Ureter (tissue), 1 donor: ENCODE data around the gene SDHAF4. TPM values are rescaled to one million over a fixed set of nuclear protein-coding genes. Genes with fewer than 3 reads are reported as not detected.
"Not testable (repeated sequence)": the region's sequence is repeated elsewhere in the genome, so short reads cannot be mapped to it uniquely, and the experiment has no call there.

Source experiments
- DNase-seq: peaks from one replicate; pipeline ENCODE4 v3.0.0-alpha.2; 2020; ENCODE audit warnings: low spot score
- total RNA-seq: library from RNA; stranded (reverse); gene quantifications from one replicate; pipeline ENCODE4 v1.2.4, GENCODE V29; 2023
- donor health status: DM: yes; HTN: yes; CAD: no.

The SDHAF4 gene
- total RNA-seq, 1 donor from 2014 or later, result 17.2 TPM

DNA sequence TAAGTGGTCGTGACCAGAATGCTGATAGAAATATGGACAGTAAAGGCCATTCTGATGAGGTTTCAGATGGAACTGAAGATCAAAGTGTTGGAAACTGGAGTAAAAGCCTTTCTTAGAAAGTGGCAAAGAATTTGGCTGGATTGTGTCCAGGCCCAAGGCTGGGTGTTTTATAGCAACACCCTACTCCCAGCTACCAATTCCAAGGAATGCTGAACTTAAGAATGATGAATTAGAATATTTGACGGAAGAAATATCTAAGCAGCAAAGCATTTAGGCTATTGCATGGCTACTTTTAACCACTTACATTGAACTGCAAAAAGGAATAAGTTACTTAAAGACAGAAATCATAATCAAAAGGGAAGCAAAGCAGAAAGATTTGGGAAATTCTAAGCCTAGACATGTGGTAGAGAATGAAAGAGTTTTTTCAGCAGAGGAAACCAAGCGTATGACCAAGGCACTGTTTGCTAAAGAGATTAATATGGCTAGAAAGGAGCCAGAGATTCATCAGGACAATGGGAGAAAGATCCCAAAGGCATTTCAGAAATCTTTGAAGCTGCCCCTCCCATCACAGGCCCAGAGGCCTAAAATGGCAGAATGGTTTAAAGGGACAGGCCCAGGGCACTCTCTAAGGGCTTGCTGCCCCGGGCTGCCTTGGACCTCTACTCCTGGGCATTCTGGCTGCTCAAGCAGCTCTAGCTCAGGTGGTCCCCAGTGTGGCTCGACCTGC is 25.8 kb downstream of the SDHAF4 start:
- no peak for DNase-seq

- no peak for DNase-seq
These were observed 26.4 kb downstream of the SDHAF4 start for GRCh38 chr6:70593118-70593486.

- no peak for DNase-seq
These were observed 32.5 kb downstream of the SDHAF4 start for GRCh38 chr6:70599187-70599586.

- no peak for DNase-seq
These were observed 34.3 kb downstream of the SDHAF4 start for GRCh38 chr6:70601014-70601413.

GRCh38 chr6:70604254-70604653 is 37.5 kb downstream of the SDHAF4 start:
- no peak for DNase-seq

- DNase-seq, result not testable (repeated sequence)
These were observed 40.6 kb downstream of the SDHAF4 start for GRCh38 chr6:70607371-70607770.

- not testable (repeated sequence) for DNase-seq
These were observed 42.5 kb downstream of the SDHAF4 start for GRCh38 chr6:70609181-70609580.

DNA sequence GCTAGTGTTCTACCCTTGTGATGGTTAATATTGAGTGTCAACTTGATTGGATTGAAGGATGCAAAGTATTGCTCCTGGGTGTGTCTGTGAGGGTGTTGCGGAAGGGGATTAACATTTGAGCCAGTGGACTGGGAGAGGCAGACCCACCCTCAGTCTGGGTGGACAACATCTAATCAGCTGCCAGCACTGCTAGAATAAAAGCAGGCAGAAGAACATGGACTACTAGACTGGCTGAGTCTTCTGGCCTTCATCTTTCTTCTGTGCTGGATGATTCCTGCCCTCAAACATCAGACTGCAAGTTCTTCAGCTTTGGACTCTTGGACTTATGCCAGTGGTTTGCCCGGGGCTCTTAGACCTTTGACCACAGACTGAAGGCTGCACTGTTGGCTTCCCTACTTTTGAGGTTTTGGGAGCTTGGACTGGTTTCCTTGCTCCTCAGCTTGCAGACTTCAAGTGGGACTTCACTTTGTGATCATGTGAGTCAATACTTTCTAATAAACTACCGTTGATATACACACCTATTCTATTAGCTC is 50.1 kb downstream of the SDHAF4 start:
- no peak for DNase-seq

- DNase-seq, result no peak
These were observed 54.0 kb downstream of the SDHAF4 start for GRCh38 chr6:70620746-70621145.

DNA sequence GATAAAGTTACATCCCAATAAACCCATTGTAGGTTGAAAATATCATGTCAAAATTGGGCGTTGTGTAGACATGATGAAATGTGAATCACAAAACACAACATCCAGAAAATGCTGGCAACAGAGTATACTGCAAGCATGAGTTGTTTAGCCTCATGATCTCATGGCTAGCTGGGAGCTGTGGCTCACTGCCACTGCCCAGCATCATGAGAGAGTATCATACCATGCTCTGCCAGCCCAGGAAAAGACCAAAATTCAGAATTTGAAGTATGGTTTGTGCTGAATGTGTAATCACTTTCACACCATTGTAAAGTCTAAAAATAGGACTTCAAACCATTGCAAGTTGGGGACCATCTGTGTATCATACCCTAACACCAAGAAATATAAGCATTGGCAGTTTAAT is 55.7 kb downstream of the SDHAF4 start:
- DNase-seq, result no peak

DNA sequence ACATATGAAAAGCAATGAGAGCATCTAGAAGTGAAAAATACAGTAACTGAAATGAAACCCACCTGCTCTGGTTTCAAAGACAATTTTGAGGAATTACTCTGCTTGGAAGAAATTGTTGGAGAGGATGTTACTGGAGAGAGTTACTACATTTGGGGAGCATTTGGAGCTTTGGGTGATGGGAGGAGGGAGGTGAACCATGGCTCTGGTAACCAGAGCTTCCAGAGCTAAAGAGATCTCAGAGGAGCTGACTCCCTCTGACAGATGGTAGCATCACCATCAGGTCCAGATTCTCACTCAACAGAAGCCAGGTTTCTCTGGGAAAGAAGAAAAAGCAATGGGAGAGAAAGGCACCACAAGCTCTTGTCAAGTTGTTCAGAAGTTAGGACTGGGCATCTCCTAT is 58.7 kb downstream of the SDHAF4 start:
- no peak for DNase-seq

DNA sequence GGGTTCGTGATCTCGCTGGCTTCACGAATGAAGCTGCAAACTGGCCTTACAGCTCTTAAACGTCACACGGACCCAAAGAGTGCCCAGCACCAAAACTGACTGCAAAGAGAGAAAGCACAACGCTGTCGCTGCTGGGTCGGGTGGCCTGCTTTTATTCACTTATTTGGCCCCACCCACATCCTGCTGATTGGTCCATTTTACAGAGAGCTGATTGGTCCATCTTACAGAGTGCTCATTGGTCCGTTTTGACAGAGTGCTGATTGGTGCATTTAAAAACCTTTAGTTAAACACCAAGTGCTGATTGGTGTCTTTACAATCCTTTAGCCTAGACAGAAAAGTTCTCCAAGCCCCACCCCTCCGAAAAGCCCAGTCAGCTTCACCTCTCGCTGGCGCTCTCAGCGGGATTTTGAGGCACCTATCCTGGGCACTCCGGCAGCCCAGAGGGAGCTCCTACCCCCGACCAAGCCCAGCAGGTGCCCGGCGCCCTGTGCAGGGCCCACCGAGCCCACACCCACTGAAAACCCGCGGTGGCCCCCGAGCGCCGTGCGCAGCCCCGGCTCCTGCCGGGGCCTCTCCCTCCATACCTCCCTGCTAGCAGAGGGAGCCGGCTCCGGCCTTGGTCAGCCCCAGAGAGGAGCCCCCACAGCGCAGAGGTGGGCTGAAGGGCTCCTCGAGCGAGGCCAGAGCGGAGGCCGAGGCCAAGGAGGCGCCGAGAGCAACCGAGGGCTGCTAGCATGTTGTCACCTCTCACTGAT is 60.9 kb downstream of the SDHAF4 start:
- DNase-seq, result no peak

- DNase-seq, result no peak
These were observed 63.2 kb downstream of the SDHAF4 start for GRCh38 chr6:70629929-70630328.

- no peak for DNase-seq
These were observed 67.1 kb downstream of the SDHAF4 start for GRCh38 chr6:70633870-70634269.

- no peak for DNase-seq
These were observed 69.9 kb downstream of the SDHAF4 start for GRCh38 chr6:70636596-70636995.

DNA sequence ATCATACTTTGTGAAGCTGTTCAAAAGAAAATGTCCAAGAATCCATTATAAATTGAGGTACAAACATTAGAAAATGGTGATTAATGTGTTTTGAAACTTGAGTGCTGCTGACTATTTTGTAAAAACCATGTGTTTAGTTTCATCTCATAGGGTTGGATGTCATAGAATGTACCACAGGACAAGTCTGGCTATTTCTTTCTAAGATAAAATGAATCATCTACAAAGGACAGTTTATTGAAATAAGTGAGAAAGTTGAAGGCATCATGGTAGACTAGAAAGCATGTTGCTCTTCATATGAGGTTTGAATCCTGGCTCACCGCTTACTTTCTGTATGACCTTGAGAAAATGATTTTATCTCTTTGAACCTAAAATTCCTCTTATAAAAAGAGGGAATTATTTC is 71.7 kb downstream of the SDHAF4 start:
- DNase-seq, result no peak

Other genes starting within 250 kb of the SDHAF4 start
- 33.7 TPM for gene FAM135A, start 153.4 kb upstream of the SDHAF4 start, total RNA-seq
- 21.9 TPM for gene SMAP1, start 101.0 kb downstream of the SDHAF4 start, total RNA-seq